Myocyte (in vitro differentiated cells): Measurements from ENCODE around the gene PRKAR1B. TPM values are rescaled to one million over a fixed set of nuclear protein-coding genes. Genes with fewer than 3 reads are reported as not detected.
"Not testable (repeated sequence)": the region's sequence is repeated elsewhere in the genome, so short reads cannot be mapped to it uniquely, and the experiment has no call there.

Experiments
- DNase-seq: peaks from one replicate; pipeline ENCODE4 v3.0.0-alpha.2; 2012; ENCODE audit warnings: low read depth
- total RNA-seq: library from RNA; depleted of rRNA; stranded (reverse); fragments of >200 nt; gene quantifications from 2 replicates; pipeline ENCODE4 v1.2.3, GENCODE V29; 2014

The PRKAR1B gene
- total RNA-seq, 1 donor from 2014 or later, result 16.4 TPM

GRCh38 chr7:757741-758163 lies 30.7 kb upstream of the PRKAR1B start:
- no peak for DNase-seq

- DNase-seq, result no peak
These were observed 30.0 kb upstream of the PRKAR1B start for GRCh38 chr7:756928-757560.

- DNase-seq, result no peak
These were observed 29.3 kb upstream of the PRKAR1B start for GRCh38 chr7:756231-756927.

- DNase-seq, result no peak
These were observed 28.3 kb upstream of the PRKAR1B start for GRCh38 chr7:755413-755805.

- no peak for DNase-seq
These were observed 27.7 kb upstream of the PRKAR1B start for GRCh38 chr7:754531-755412.

- no peak for DNase-seq
These were observed 26.1 kb upstream of the PRKAR1B start for GRCh38 chr7:753190-753589.

- not testable (repeated sequence) for DNase-seq
These were observed 25.2 kb upstream of the PRKAR1B start for GRCh38 chr7:752256-752655.

- DNase-seq, result no peak
These were observed 24.7 kb upstream of the PRKAR1B start for GRCh38 chr7:751826-752225.

- no peak for DNase-seq
These were observed 23.2 kb upstream of the PRKAR1B start for GRCh38 chr7:750111-750905.

GRCh38 chr7:749140-749551 lies 22.1 kb upstream of the PRKAR1B start:
- DNase-seq, result no peak

GRCh38 chr7:748446-748845 lies 21.4 kb upstream of the PRKAR1B start:
- no peak for DNase-seq

GRCh38 chr7:747186-747585 lies 20.1 kb upstream of the PRKAR1B start:
- DNase-seq, result no peak

GRCh38 chr7:746155-747061 lies 19.3 kb upstream of the PRKAR1B start:
- no peak for DNase-seq

- no peak for DNase-seq
These were observed 18.5 kb upstream of the PRKAR1B start for GRCh38 chr7:745431-746154.

GRCh38 chr7:744854-745430 lies 17.9 kb upstream of the PRKAR1B start:
- DNase-seq, result no peak

- not testable (repeated sequence) for DNase-seq
These were observed 17.0 kb upstream of the PRKAR1B start for GRCh38 chr7:744128-744520.

- not testable (repeated sequence) for DNase-seq
These were observed 16.5 kb upstream of the PRKAR1B start for GRCh38 chr7:743341-744127.

GRCh38 chr7:742791-743190 lies 15.7 kb upstream of the PRKAR1B start:
- no peak for DNase-seq
